Keratinocyte (primary cell): Measurements from ENCODE around the gene DBR1. TPM values are rescaled to one million over a fixed set of nuclear protein-coding genes. Genes with fewer than 3 reads are reported as not detected.

Experiments used
- DNase-seq: peaks from one replicate; pipeline ENCODE4 v3.0.0-alpha.2; 2011; ENCODE audit warnings: low read depth, missing footprints, low spot score
- FAIRE-seq: peaks from 2 replicates; lab custom pipeline; 2011; peaks lifted over from hg19 to GRCh38; lab: Jason Lieb, UNC
- H2AFZ ChIP-seq: 2 replicates; pipeline ENCODE4 v1.6.0; 2012; ENCODE audit warnings: low read length, control low read depth, inconsistent platforms; ENCODE audit not compliant: control insufficient read depth
- H3K27ac ChIP-seq: 2 replicates; pipeline ENCODE4 v1.5.1; 2011; ENCODE audit warnings: low read length; ENCODE audit not compliant: control insufficient read depth, insufficient read depth
- H3K27me3 ChIP-seq: 3 replicates; pipeline ENCODE4 v1.6.0; 2011; ENCODE audit warnings: low read length; ENCODE audit not compliant: control insufficient read depth, insufficient read depth; ENCODE audit errors: extremely low read depth
- H3K36me3 ChIP-seq, 2 experiments: 2 replicates in 1 of 2; 3 replicates in 1 of 2; pipeline ENCODE4 v1.5.1; 2011; ENCODE audit warnings: low read length in 2 of 2, mild to moderate bottlenecking in 1 of 2; ENCODE audit not compliant: control insufficient read depth in 2 of 2, insufficient read depth in 2 of 2; ENCODE audit errors: extremely low read depth in 1 of 2
- H3K4me1 ChIP-seq: 3 replicates; pipeline ENCODE4 v1.5.1; 2011; ENCODE audit warnings: low read length; ENCODE audit not compliant: control insufficient read depth, insufficient read depth; ENCODE audit errors: extremely low read depth
- H3K4me2 ChIP-seq: 3 replicates; pipeline ENCODE4 v1.6.0; 2011; ENCODE audit warnings: low read depth, low read length; ENCODE audit not compliant: control insufficient read depth, insufficient read depth; ENCODE audit errors: extremely low read depth
- H3K4me3 ChIP-seq, 3 experiments: fragments of 200-600 bp in 1 of 3; sonication (generic) in 1 of 3; 2 replicates in 2 of 3; 3 replicates in 1 of 3; pipeline ENCODE4 v1.5.1; 2011 to 2016; ENCODE audit warnings: low read length in 3 of 3, mild to moderate bottlenecking in 3 of 3, control low read depth in 2 of 3, inconsistent platforms in 1 of 3, low read depth in 1 of 3, mixed read lengths in 1 of 3, mixed run types in 1 of 3, moderate library complexity in 1 of 3; ENCODE audit not compliant: control insufficient read depth in 2 of 3, insufficient read depth in 2 of 3; ENCODE audit errors: extremely low read depth in 1 of 3
- H3K79me2 ChIP-seq: 2 replicates; pipeline ENCODE4 v1.6.0; 2012; ENCODE audit warnings: low read length; ENCODE audit not compliant: control insufficient read depth, insufficient read depth
- H3K9ac ChIP-seq: 3 replicates; pipeline ENCODE4 v1.6.0; 2011; ENCODE audit warnings: low read length; ENCODE audit not compliant: control insufficient read depth, insufficient read depth; ENCODE audit errors: extremely low read depth
- H3K9me1 ChIP-seq: 3 replicates; pipeline ENCODE4 v1.6.0; 2011; ENCODE audit warnings: low read length; ENCODE audit not compliant: control insufficient read depth, insufficient read depth; ENCODE audit errors: extremely low read depth
- H3K9me3 ChIP-seq: 2 replicates; pipeline ENCODE4 v1.5.1; 2012; ENCODE audit warnings: low read depth, low read length; ENCODE audit not compliant: control insufficient read depth
- H4K20me1 ChIP-seq: 3 replicates; pipeline ENCODE4 v1.6.0; 2011; ENCODE audit warnings: low read length; ENCODE audit not compliant: control insufficient read depth, insufficient read depth; ENCODE audit errors: extremely low read depth
- CTCF ChIP-seq, 3 experiments: IDR thresholded peaks in 1 of 3; conservative IDR thresholded peaks in 1 of 3; optimal IDR thresholded peaks in 1 of 3; 2 replicates in 2 of 3; 3 replicates in 1 of 3; pipeline versions ENCODE3 to v1.5.1; 2011; ENCODE audit warnings: low read length in 3 of 3, mild to moderate bottlenecking in 3 of 3, moderate library complexity in 2 of 3, control low read depth in 1 of 3, inconsistent platforms in 1 of 3; ENCODE audit not compliant: insufficient read depth in 2 of 3; ENCODE audit errors: extremely low read depth in 1 of 3
- EZH2 ChIP-seq: IDR thresholded peaks from one replicate; pipeline ENCODE4 v1.6.1; 2012; ENCODE audit warnings: inconsistent platforms, mild to moderate bottlenecking, low read length, moderate library complexity
- dilution Hi-C: fragments of 300-500 bp; cut with MboI; formaldehyde crosslinking; loops from one replicate; pipeline ENCODE4 v1.7.0; 2020; ENCODE audit warnings: low sequenced_read_pairs; ENCODE audit not compliant: extremely low pct_ligation_motif_present
- polyA plus RNA-seq, 5 experiments: library from polyadenylated mRNA; depleted of rRNA in 3 of 5; stranded (reverse) in 3 of 5; stranded (forward) in 1 of 5; unstranded in 1 of 5; fragments of >200 nt; gene quantifications; 1 replicate in 1 of 5; 2 replicates in 3 of 5; 3 replicates in 1 of 5; pipeline versions ENCODE4 v1.2.1 to v1.2.3, GENCODE V29; 2011 to 2012; ENCODE audit warnings: missing spikeins in 2 of 5, low read depth in 1 of 5, low replicate concordance in 1 of 5

Gene DBR1
- polyA plus RNA-seq, 1 donor (not counting 4 experiments of a cell fraction or from before 2014, with no cell fraction given) = 16.2 TPM

- no peaks in the 10 kb centered on the region for H3K9me3 ChIP-seq
- dilution Hi-C loops = no loop called here
- H3K4me3 ChIP-seq = no peak overlapping the region
- H3K4me2 ChIP-seq = no peak overlapping the region
- H3K27ac ChIP-seq = no peak overlapping the region
- H3K79me2 ChIP-seq = peaks cover 28% of the 10 kb centered on the region
- no peaks in the 10 kb centered on the region for H3K9me1 ChIP-seq
- no peaks in the 10 kb centered on the region for H4K20me1 ChIP-seq
- TF ChIP-seq EZH2 (no peak), CTCF (optimal IDR thresholded peaks at IDR 0.05 in 1 of 3, IDR thresholded peaks at IDR 0.05 in 1 of 3, conservative IDR thresholded peaks at IDR 0.05 in 1 of 3; ENCODE audit: extremely low read depth in 1 of 3, insufficient read depth in 2 of 3, low read length in 3 of 3) (no peak)
- H3K9ac ChIP-seq = no peak overlapping the region
- no peaks in the 10 kb centered on the region for H3K27me3 ChIP-seq
- DNase-seq = no peak
- no peak overlapping the region for H2AFZ ChIP-seq
- H3K4me1 ChIP-seq = peaks cover 28% of the 10 kb centered on the region
- no peaks in the 10 kb centered on the region for H3K36me3 ChIP-seq
- peak; percentile 13 for FAIRE-seq
Measured at GRCh38 chr3:138184994-138185393, 10.3 kb upstream of the DBR1 start.

- Histone ChIP-seq H2AFZ (no peak overlapping the region), H3K9me1 (no peaks in the 10 kb centered on the region)
Measured at GRCh38 chr3:138180375-138181029, 5.8 kb upstream of the DBR1 start.

More at GRCh38 chr3:138180375-138181029, 5.8 kb upstream of the DBR1 start:
- no peaks in the 10 kb centered on the region for H3K36me3 ChIP-seq
- no peak overlapping the region for H3K9ac ChIP-seq
- H3K4me2 ChIP-seq = no peak overlapping the region
- H3K4me1 ChIP-seq = peaks cover 8% of the 10 kb centered on the region
- no peaks in the 10 kb centered on the region for H3K27me3 ChIP-seq
- no peaks in the 10 kb centered on the region for H4K20me1 ChIP-seq
- FAIRE-seq = peak; percentile 94
- H3K4me3 ChIP-seq = no peak overlapping the region
- dilution Hi-C loops = no loop called here
- TF ChIP-seq EZH2 = no peak
- TF ChIP-seq CTCF (optimal IDR thresholded peaks at IDR 0.05 in 1 of 3, IDR thresholded peaks at IDR 0.05 in 1 of 3, conservative IDR thresholded peaks at IDR 0.05 in 1 of 3; ENCODE audit: extremely low read depth in 1 of 3, insufficient read depth in 2 of 3, low read length in 3 of 3) = peak; percentile 45 to 57 (median 56)
- no peaks in the 10 kb centered on the region for H3K79me2 ChIP-seq
- H3K27ac ChIP-seq = no peak overlapping the region
- no peak for DNase-seq
- H3K9me3 ChIP-seq = no peaks in the 10 kb centered on the region
